Large intestine (tissue), 12 donors: ENCODE measurements around the gene HBG2. TPM values are rescaled to one million over a fixed set of nuclear protein-coding genes. Genes with fewer than 3 reads are reported as not detected.
"Not testable (repeated sequence)": the region's sequence is repeated elsewhere in the genome, so short reads cannot be mapped to it uniquely, and the experiment has no call there.

Source experiments
- DNase-seq, 2 donors: peaks; one replicate each; pipeline versions ENCODE4 v3.0.0 to v3.0.0-alpha.2; 2013
- H3K27ac ChIP-seq: one replicate; pipeline ENCODE4 v1.5.1; 2013; ENCODE audit warnings: low read length
- H3K27me3 ChIP-seq: 2 replicates; pipeline ENCODE4 v1.6.1; 2013; ENCODE audit warnings: low read length; ENCODE audit not compliant: control insufficient read depth, insufficient read depth
- H3K36me3 ChIP-seq: 2 replicates; pipeline ENCODE4 v1.6.1; 2013; ENCODE audit warnings: low read length; ENCODE audit not compliant: control insufficient read depth, insufficient read depth
- H3K4me1 ChIP-seq: one replicate; pipeline ENCODE4 v1.6.1; 2013; ENCODE audit warnings: low read length; ENCODE audit not compliant: control insufficient read depth, insufficient read depth
- H3K4me3 ChIP-seq: one replicate; pipeline ENCODE4 v1.5.1; 2013; ENCODE audit warnings: low read length
- H3K9me3 ChIP-seq: one replicate; pipeline ENCODE4 v1.6.1; 2013; ENCODE audit warnings: mild to moderate bottlenecking, low read depth, low read length, moderate library complexity; ENCODE audit not compliant: control insufficient read depth
- WGBS: methylation state at CpG from one replicate; pipeline ENCODE4 v1.1.5; 2013; ENCODE audit warnings: low lambda C conversion rate; ENCODE audit not compliant: insufficient coverage; 5-methylcytosine and 5-hydroxymethylcytosine counted together
- long read RNA-seq, 11 donors: transcript quantifications; one replicate each; lab custom pipeline, GENCODE V29; 2026
- polyA plus RNA-seq: library from polyadenylated mRNA; unstranded; fragments of 120-200 nt; gene quantifications from one replicate; pipeline ENCODE4 v1.2.1, GENCODE V29; 2013

Gene HBG2
- polyA plus RNA-seq, result 2,367 TPM
- long read RNA-seq, donor 1, transcript HBG2-201 (3 exons, 614 nt), result major isoform, 485 of 808 reads
- long read RNA-seq, donor 1, partial matches to known transcripts, result 322 of 808 reads
- long read RNA-seq, donor 1, other reads (novel, unspliced or antisense), result 0 of 808 reads
- long read RNA-seq, donor 2, transcript HBG2-201 (3 exons, 614 nt), result major isoform, 897 of 1,493 reads
- long read RNA-seq, donor 2, partial matches to known transcripts, result 596 of 1,493 reads
- long read RNA-seq, donor 2, other reads (novel, unspliced or antisense), result 0 of 1,493 reads
- long read RNA-seq, donor 3, result 0 reads
- long read RNA-seq, donor 4, transcript HBG2-201 (3 exons, 614 nt), result major isoform, 73 of 125 reads
- long read RNA-seq, donor 4, partial matches to known transcripts, result 52 of 125 reads
- long read RNA-seq, donor 4, other reads (novel, unspliced or antisense), result 0 of 125 reads
- long read RNA-seq, donor 5, transcript HBG2-201 (3 exons, 614 nt), result major isoform, 1,270 of 2,258 reads
- long read RNA-seq, donor 5, partial matches to known transcripts, result 988 of 2,258 reads
- long read RNA-seq, donor 5, other reads (novel, unspliced or antisense), result 0 of 2,258 reads
- long read RNA-seq, donor 6, transcript HBG2-201 (3 exons, 614 nt), result major isoform, 722 of 1,238 reads
- long read RNA-seq, donor 6, partial matches to known transcripts, result 513 of 1,238 reads
- long read RNA-seq, donor 6, other reads (novel, unspliced or antisense), result 0 of 1,238 reads
- long read RNA-seq, donor 7, transcript HBG2-201 (3 exons, 614 nt), result major isoform, 1,353 of 2,407 reads
- long read RNA-seq, donor 7, transcript HBG2-203 (3 exons, 307 nt), result minor isoform, 5 of 2,407 reads
- long read RNA-seq, donor 7, partial matches to known transcripts, result 1,049 of 2,407 reads
- long read RNA-seq, donor 7, other reads (novel, unspliced or antisense), result 0 of 2,407 reads
- long read RNA-seq, donor 8, transcript HBG2-201 (3 exons, 614 nt), result major isoform, 1,389 of 2,224 reads
- long read RNA-seq, donor 8, partial matches to known transcripts, result 833 of 2,224 reads
- long read RNA-seq, donor 8, other reads (novel, unspliced or antisense), result 0 of 2,224 reads
- long read RNA-seq, donor 9, transcript HBG2-201 (3 exons, 614 nt), result major isoform, 568 of 946 reads
- long read RNA-seq, donor 9, partial matches to known transcripts, result 376 of 946 reads
- long read RNA-seq, donor 9, other reads (novel, unspliced or antisense), result 0 of 946 reads
- long read RNA-seq, donor 10, transcript HBG2-203 (3 exons, 307 nt), result minor isoform, 6 of 3,856 reads
- long read RNA-seq, donor 10, transcript HBG2-201 (3 exons, 614 nt), result major isoform, 2,427 of 3,856 reads
- long read RNA-seq, donor 10, partial matches to known transcripts, result 1,423 of 3,856 reads
- long read RNA-seq, donor 10, other reads (novel, unspliced or antisense), result 0 of 3,856 reads
- long read RNA-seq, donor 11, transcript HBG2-201 (3 exons, 614 nt), result major isoform, 542 of 827 reads
- long read RNA-seq, donor 11, partial matches to known transcripts, result 285 of 827 reads
- long read RNA-seq, donor 11, other reads (novel, unspliced or antisense), result 0 of 827 reads

DNA sequence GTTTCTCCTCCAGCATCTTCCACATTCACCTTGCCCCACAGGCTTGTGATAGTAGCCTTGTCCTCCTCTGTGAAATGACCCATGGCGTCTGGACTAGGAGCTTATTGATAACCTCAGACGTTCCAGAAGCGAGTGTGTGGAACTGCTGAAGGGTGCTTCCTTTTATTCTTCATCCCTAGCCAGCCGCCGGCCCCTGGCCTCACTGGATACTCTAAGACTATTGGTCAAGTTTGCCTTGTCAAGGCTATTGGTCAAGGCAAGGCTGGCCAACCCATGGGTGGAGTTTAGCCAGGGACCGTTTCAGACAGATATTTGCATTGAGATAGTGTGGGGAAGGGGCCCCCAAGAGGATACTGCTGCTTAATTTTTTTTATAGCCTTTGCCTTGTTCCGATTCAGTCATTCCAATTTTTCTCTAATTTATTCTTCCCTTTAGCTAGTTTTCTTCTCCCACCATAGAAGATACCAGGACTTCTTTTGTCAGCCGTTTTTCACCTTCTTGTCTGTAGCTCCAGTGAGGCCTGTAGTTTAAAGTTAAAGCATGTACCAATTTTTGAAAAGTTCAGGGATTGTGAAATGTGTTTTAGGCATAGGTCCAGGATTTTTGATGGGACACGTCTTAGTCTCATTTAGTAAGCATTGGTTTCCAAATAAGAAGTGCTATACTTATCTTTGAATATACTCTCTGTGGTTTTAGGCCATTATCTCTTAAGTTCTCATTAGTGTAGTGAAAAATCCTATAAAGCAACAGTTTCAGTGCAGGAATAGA lies at the start of gene HBG2:
TSS of gene HBG2 (minus strand) at position 136 of the 768 bp plus-strand sequence. CDS start at position 83, 53 bp downstream.
- H3K36me3 ChIP-seq, H3K27ac ChIP-seq, DNase-seq, H3K9me3 ChIP-seq, H3K4me1 ChIP-seq, H3K27me3 ChIP-seq, H3K4me3 ChIP-seq: not testable (repeated sequence)
- WGBS, result 93% methylated on average over 2 of the region's 9 CpGs

DNA sequence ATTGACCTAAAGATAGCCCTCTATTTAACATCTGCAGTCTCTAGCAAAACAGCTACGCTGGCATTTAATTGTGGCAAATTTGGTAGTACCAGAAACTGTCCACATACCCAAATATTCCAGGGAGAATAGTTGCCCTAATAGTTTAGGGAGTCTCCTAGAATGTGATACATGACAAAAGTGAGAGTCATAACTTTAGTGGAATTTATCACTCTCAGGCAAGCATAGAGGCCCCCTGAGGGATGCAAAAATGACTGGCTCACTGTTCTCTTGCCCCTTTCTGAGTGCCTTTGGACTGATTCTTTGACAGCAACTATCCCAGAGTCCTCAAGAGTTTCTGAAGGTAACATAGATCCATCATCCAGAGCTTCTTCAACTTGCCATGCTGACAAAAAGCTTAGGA lies 49.5 kb upstream of the HBG2 start:
- no peak overlapping the region for H3K4me3 ChIP-seq
- no peaks in the 10 kb centered on the region for H3K4me1 ChIP-seq
- no peaks in the 10 kb centered on the region for H3K9me3 ChIP-seq
- DNase-seq, result no peak
- H3K36me3 ChIP-seq, result no peaks in the 10 kb centered on the region
- no peak overlapping the region for H3K27ac ChIP-seq
- WGBS, result no CpG with 5 or more reads among the region's 1 CpG
- H3K27me3 ChIP-seq, result no peaks in the 10 kb centered on the region

GRCh38 chr11:5303626-5304025 lies 49.0 kb upstream of the HBG2 start:
- H3K4me1 ChIP-seq, result no peaks in the 10 kb centered on the region
- H3K36me3 ChIP-seq, result no peaks in the 10 kb centered on the region
- no peak for DNase-seq
- H3K4me3 ChIP-seq, result no peak overlapping the region
- WGBS, result 100% methylated on average over 2 of the region's 5 CpGs
- no peak overlapping the region for H3K27ac ChIP-seq
- no peaks in the 10 kb centered on the region for H3K27me3 ChIP-seq
- no peaks in the 10 kb centered on the region for H3K9me3 ChIP-seq

- H3K4me1 ChIP-seq, result no peaks in the 10 kb centered on the region
- no peak within 1 kb of the TSS for H3K4me3 ChIP-seq
- H3K9me3 ChIP-seq, result no peaks in the 10 kb centered on the region
- DNase-seq, result no peak
- H3K27ac ChIP-seq, result no peak within 1 kb of the TSS
- no peaks in the 10 kb centered on the region for H3K27me3 ChIP-seq
- 69% methylated on average over 1 of the region's 2 CpGs for WGBS
- no peaks in the 10 kb centered on the region for H3K36me3 ChIP-seq
Observed at GRCh38 chr11:5301846-5302245, 47.3 kb upstream of the HBG2 start, which contains the start of gene OR51B4. Gene OR51B4, minus strand, starts transcription at chr11:5301946. Its CDS starts 0 bp downstream, at chr11:5301946.

- DNase-seq, result no peak
- Histone ChIP-seq H3K9me3 (no peaks in the 10 kb centered on the region), H3K4me1 (no peaks in the 10 kb centered on the region), H3K27me3 (no peaks in the 10 kb centered on the region), H3K27ac (no peak overlapping the region), H3K36me3 (no peaks in the 10 kb centered on the region), H3K4me3 (no peak overlapping the region)
- WGBS, result no CpG with 5 or more reads among the region's 3 CpGs
Observed at GRCh38 chr11:5300251-5300650, 45.7 kb upstream of the HBG2 start.

DNA sequence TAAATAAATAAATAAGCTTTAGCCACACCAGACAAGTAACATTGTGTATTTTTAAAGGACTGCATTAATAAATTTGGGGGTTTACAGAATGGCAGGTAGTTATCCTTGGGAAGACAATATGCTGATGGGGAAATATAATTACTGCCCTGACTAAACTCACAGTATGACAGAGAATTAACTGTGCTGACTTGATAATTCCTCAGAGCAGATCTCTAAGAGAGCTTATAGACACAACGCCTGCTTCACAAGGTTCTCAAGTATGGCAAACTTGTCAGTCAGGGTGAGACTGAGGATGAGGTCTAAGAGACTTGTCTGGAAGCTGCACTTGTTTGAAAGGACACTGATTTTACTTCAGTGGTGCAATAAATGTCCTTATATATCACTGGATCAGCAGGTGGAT lies 43.9 kb upstream of the HBG2 start:
- WGBS, result no CpG with 5 or more reads among the region's 1 CpG

DNA sequence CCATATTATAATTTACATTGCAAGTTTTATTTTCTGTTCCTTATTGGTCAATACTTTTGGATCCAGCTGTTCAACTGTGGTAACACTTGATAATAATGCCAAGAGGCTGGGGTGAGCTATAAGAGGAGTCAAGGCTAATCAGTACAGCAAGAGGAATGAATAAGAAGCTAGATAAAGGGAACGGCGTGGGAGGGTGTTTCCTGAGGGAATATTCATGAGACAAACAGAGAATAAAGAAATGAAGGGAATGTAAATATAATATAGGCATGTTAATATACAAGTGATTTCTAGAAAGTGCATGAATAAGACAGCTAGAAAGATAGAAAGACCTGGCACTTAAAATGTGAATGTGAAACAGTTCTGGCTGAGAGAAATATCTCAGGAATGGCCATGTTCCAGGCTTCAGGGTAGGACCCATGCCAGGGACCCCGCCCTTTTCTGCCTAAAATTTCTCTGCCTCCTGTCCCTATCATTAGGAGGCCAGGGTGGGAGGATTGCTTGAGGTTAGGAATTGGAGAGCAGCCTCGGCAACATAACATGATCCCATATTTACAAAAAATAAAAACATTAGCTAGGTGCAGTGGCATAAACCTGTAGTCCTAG lies 43.2 kb upstream of the HBG2 start:
- Histone ChIP-seq H3K36me3 (no peaks in the 10 kb centered on the region), H3K4me3 (no peak overlapping the region), H3K27me3 (no peaks in the 10 kb centered on the region), H3K9me3 (peaks cover 7% of the 10 kb centered on the region), H3K4me1 (no peaks in the 10 kb centered on the region), H3K27ac (no peak overlapping the region)
- no peak for DNase-seq
- 44% methylated on average over 2 of the region's 4 CpGs for WGBS

More for the DNA sequence above, 43.9 kb upstream of the HBG2 start:
- H3K4me1 ChIP-seq, result no peaks in the 10 kb centered on the region
- H3K4me3 ChIP-seq, result no peak overlapping the region
- no peaks in the 10 kb centered on the region for H3K27me3 ChIP-seq
- H3K9me3 ChIP-seq, result peaks cover 7% of the 10 kb centered on the region
- DNase-seq, result no peak
- H3K36me3 ChIP-seq, result no peaks in the 10 kb centered on the region
- no peak overlapping the region for H3K27ac ChIP-seq

- H3K27ac ChIP-seq, DNase-seq, H3K27me3 ChIP-seq, H3K36me3 ChIP-seq, H3K4me1 ChIP-seq, H3K9me3 ChIP-seq, H3K4me3 ChIP-seq: not testable (repeated sequence)
- no CpG with 5 or more reads among the region's 41 CpGs for WGBS
Observed at GRCh38 chr11:5294342-5294995, 39.9 kb upstream of the HBG2 start.

DNA sequence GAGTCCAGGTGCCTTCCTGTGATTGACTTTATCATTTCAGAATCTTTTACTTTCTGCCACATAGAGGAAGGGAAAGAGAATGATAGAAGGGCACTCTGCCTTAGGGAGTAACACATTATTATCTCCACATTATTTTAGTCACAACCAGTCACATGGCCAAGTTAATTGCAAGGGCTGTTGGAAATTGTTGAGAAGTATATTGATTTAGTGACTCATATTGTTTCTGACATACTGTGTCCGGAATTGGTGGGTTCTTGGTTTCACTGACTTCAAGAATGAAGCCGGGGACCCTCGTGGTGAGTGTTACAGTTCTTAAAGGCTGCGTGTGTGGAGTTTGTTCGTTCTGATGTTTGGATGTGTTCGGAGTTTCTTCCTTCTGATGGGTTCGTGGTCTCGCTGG lies 38.4 kb upstream of the HBG2 start:
- Histone ChIP-seq H3K27me3 (no peaks in the 10 kb centered on the region), H3K36me3 (no peaks in the 10 kb centered on the region), H3K4me1 (no peaks in the 10 kb centered on the region), H3K27ac (no peak overlapping the region), H3K9me3 (peaks cover 7% of the 10 kb centered on the region), H3K4me3 (no peak overlapping the region)
- WGBS, result 91% methylated on average over 4 of the region's 8 CpGs
- DNase-seq, result no peak
